Heart right ventricle (tissue), 16 donors: ENCODE data around the gene PDE3A. TPM values are rescaled to one million over a fixed set of nuclear protein-coding genes. Genes with fewer than 3 reads are reported as not detected.

Source experiments
- ATAC-seq, 8 donors: fragments of 200-7000 bp; cut with Tn5 transposase; one replicate each; pipeline ENCODE4 v1.9.1; 2020; ENCODE audit warnings: mild to moderate bottlenecking in 8 of 8, moderate library complexity in 8 of 8, moderate number of reproducible peaks in 1 of 8
- DNase-seq, 2 donors: peaks; one replicate each; pipeline ENCODE4 v3.0.0-alpha.2; 2020
- H3K27ac ChIP-seq, 10 donors: fragments of 200-600 bp; sonication (generic) in 2 of 10; one replicate each; pipeline versions ENCODE4 v1.5.0 to v1.8.0; 2020 to 2022; ENCODE audit warnings: mild to moderate bottlenecking in 3 of 10
- H3K27me3 ChIP-seq, 7 donors: fragments of 200-600 bp; one replicate each; pipeline ENCODE4 v1.8.0; 2021 to 2022; ENCODE audit warnings: mild to moderate bottlenecking in 2 of 7
- H3K36me3 ChIP-seq, 9 donors: fragments of 200-600 bp; sonication (generic) in 1 of 9; one replicate each; pipeline versions ENCODE4 v1.5.0 to v1.8.0; 2020 to 2022; ENCODE audit warnings: mild to moderate bottlenecking in 2 of 9
- H3K4me1 ChIP-seq, 9 donors: fragments of 200-600 bp; sonication (generic) in 1 of 9; one replicate each; pipeline versions ENCODE4 v1.5.0 to v1.8.0; 2020 to 2022; ENCODE audit warnings: mild to moderate bottlenecking in 4 of 9
- H3K4me3 ChIP-seq, 10 donors: fragments of 200-600 bp; sonication (generic) in 2 of 10; one replicate each; pipeline versions ENCODE4 v1.5.0 to v1.8.0; 2020 to 2022; ENCODE audit warnings: mild to moderate bottlenecking in 7 of 10, moderate library complexity in 2 of 10
- H3K9me3 ChIP-seq, 11 donors: fragments of 200-600 bp in 10 of 11; sonication (generic) in 2 of 11; one replicate each; pipeline versions ENCODE4 v1.5.0 to v1.8.0; 2013 to 2022; ENCODE audit warnings: mild to moderate bottlenecking in 2 of 11, control low read depth in 1 of 11, moderate library complexity in 1 of 11
- CTCF ChIP-seq, 9 donors: fragments of 200-600 bp; sonication (generic) in 2 of 9; IDR thresholded peaks; one replicate each; pipeline versions ENCODE4 v1.5.0 to v1.8.0; 2021 to 2022; ENCODE audit warnings: antibody characterized with exemption in 9 of 9, mild to moderate bottlenecking in 5 of 9, moderate library complexity in 1 of 9
- WGBS, 2 donors: extraction: QIAGEN DNeasy Blood & Tissue Kit; methylation state at CpG; one replicate each; pipeline ENCODE4 v1.1.7; 2013; ENCODE audit warnings: inconsistent platforms in 1 of 2; 5-methylcytosine and 5-hydroxymethylcytosine counted together
- intact Hi-C, 10 donors: fragments of 100-400 bp; cut with DNase I; formaldehyde crosslinking; loops; one replicate each; pipeline versions ENCODE4 v1.11.1 to v1.14.2; 2022
- polyA plus RNA-seq, 2 donors: library from polyadenylated mRNA; stranded (reverse); fragments of 200-250 nt; gene quantifications; one replicate each; pipeline ENCODE4 v1.2.3, GENCODE V29; 2013
- total RNA-seq, 10 donors: library from RNA; stranded (reverse); fragmentation: NEBNext Ultra II Directional in 3 of 10; extraction: Animal tissue kit (Norgen Biotek cat#: 25700) in 3 of 10; gene quantifications; one replicate each; pipeline versions ENCODE4 v1.2.1 to v1.2.4, GENCODE V29; 2021 to 2023
- donor health status: Arrhythmogenic right ventricular cardiomyopathy.
- donor health status: ischemic (EF 13 %, LVEDD 7.1; RV severe dilation, severe dysfunction).
- donor health status: healthy with polysubstance abuse.
- donor health status: DM: no; HTN: yes; CAD: no.
- donor health status: DM: no; HTN: no; CAD: no.
- donor health status: ischemic (EF 25% LVEDD 6.9; RV normal size, moderate dysfunction).
- donor health status: ischemic (EF 25% LVEDD 5.7; RV mildly dilated, moderate dysfunction).
- donor health status: healthy.
- donor health status: DM: yes; HTN: yes; CAD: no.
- donor health status: Ischemic cardiomyopathy.
- donor health status: ischemic (EF 35%, LVEDD 5.7; RV mildly dilated, moderate dysfunction).
- donor health status: nonischemic (EF 11% LVEDD 7.7; RV severe dilation, severe dysfunction).
- donor health status: DM: yes; HTN: yes; CAD: no.
- donor health status: PGD.
- donor health status: ischemic (EF 29% LVEDD 5.4; RV normal size, mild dysfunction).
- donor health status: nonischemic (EF 23%, LVEDD 6.1; RV moderate dilation, normal function).

PDE3A gene
- total and polyA plus RNA-seq, 12 donors: 18.8 to 362 (median 209) TPM

- H3K4me1 ChIP-seq: peaks cover 0 to 76% (median 42%) of the 10 kb centered on the region in 9 donors
- intact Hi-C loops: no loop called here
- H3K27ac ChIP-seq: peak overlapping the region in 8 of 10 donors; percentile 10 to 61 (median 34)
- WGBS, 2 donors: 49 to 59% methylated on average over 6 of the region's 6 CpGs
- H3K9me3 ChIP-seq: no peaks in the 10 kb centered on the region
- TF ChIP-seq CTCF (IDR thresholded peaks at IDR 0.05): no peak
- ATAC-seq (peak in 3 of 8 donors; percentile 11 to 27 (median 12)), DNase-seq (no peak)
- H3K36me3 ChIP-seq: no peaks in the 10 kb centered on the region
- no peaks in the 10 kb centered on the region for H3K27me3 ChIP-seq
- H3K4me3 ChIP-seq: no peak overlapping the region
These were observed 52.2 kb downstream of the PDE3A start for GRCh38 chr12:20420557-20420956.

- DNase-seq: no peak
- peak overlapping the region in 8 of 10 donors; percentile 4 to 61 (median 18) for H3K27ac ChIP-seq
- 51 to 54% methylated on average over 2 of the region's 2 CpGs for WGBS, 2 donors
- no peak for TF ChIP-seq CTCF (IDR thresholded peaks at IDR 0.05)
- ATAC-seq: peak in 4 of 8 donors; percentile 51 to 72 (median 63)
- H3K36me3 ChIP-seq: no peaks in the 10 kb centered on the region
- no peaks in the 10 kb centered on the region for H3K27me3 ChIP-seq
- H3K9me3 ChIP-seq: no peaks in the 10 kb centered on the region
- no peak overlapping the region for H3K4me3 ChIP-seq
- intact Hi-C loops: no loop called here
- H3K4me1 ChIP-seq: peaks cover 1 to 77% (median 43%) of the 10 kb centered on the region in 9 donors
These were observed 53.1 kb downstream of the PDE3A start for GRCh38 chr12:20421421-20421820.

GRCh38 chr12:20423557-20423956 is 55.2 kb downstream of the PDE3A start:
- no peaks in the 10 kb centered on the region for H3K36me3 ChIP-seq
- no peak for TF ChIP-seq CTCF (IDR thresholded peaks at IDR 0.05)
- peak overlapping the region in 4 of 10 donors; percentile 6 to 37 (median 16) for H3K27ac ChIP-seq
- no peak for DNase-seq
- H3K4me1 ChIP-seq: peaks cover 4 to 70% (median 39%) of the 10 kb centered on the region in 9 donors
- 32 to 35% methylated on average over 3 of the region's 3 CpGs for WGBS, 2 donors
- no peak for ATAC-seq
- no peak overlapping the region for H3K4me3 ChIP-seq
- intact Hi-C loops: no loop called here
- H3K27me3 ChIP-seq: no peaks in the 10 kb centered on the region
- H3K9me3 ChIP-seq: no peaks in the 10 kb centered on the region

GRCh38 chr12:20424841-20425240 is 56.5 kb downstream of the PDE3A start:
- intact Hi-C loops: no loop called here
- peak overlapping the region in 5 of 10 donors; percentile 65 to 76 (median 69) for H3K27ac ChIP-seq
- 40 to 43% methylated on average over 4 of the region's 4 CpGs for WGBS, 2 donors

More at GRCh38 chr12:20424841-20425240, 56.5 kb downstream of the PDE3A start:
- ATAC-seq: no peak
- H3K4me3 ChIP-seq: no peak overlapping the region
- TF ChIP-seq CTCF (IDR thresholded peaks at IDR 0.05): no peak
- H3K36me3 ChIP-seq: no peaks in the 10 kb centered on the region
- peaks cover 4 to 65% (median 40%) of the 10 kb centered on the region in 9 donors for H3K4me1 ChIP-seq
- H3K9me3 ChIP-seq: no peaks in the 10 kb centered on the region
- no peaks in the 10 kb centered on the region for H3K27me3 ChIP-seq
- no peak for DNase-seq
